Endometrium (tissue), 2 donors: ENCODE measurements around the gene TMEM271.

Experiments used
- FAIRE-seq: peaks from 2 replicates; lab custom pipeline; 2012; peaks lifted over from hg19 to GRCh38; lab: Jason Lieb, UNC
- donor health status: control.
- donor health status: control.

The TMEM271 gene

GRCh38 chr4:576245-576821, at the start of gene TMEM271:
Gene TMEM271 (minus strand): TSS chr4:576295. CDS start chr4:576062, 233 bp downstream.
- FAIRE-seq = no peak

GRCh38 chr4:625631-626161, 49.6 kb upstream of the TMEM271 start:
- FAIRE-seq = no peak

- FAIRE-seq = no peak
These were observed 48.9 kb upstream of the TMEM271 start, which contains the start of gene PDE6B for GRCh38 chr4:624705-625590. Gene PDE6B (plus strand): TSS chr4:625573. CDS start chr4:625627, 54 bp downstream.

- no peak for FAIRE-seq
These were observed 47.9 kb upstream of the TMEM271 start for GRCh38 chr4:623914-624566.

- no peak for FAIRE-seq
These were observed 47.2 kb upstream of the TMEM271 start for GRCh38 chr4:622996-623913.

- no peak for FAIRE-seq
These were observed 46.2 kb upstream of the TMEM271 start for GRCh38 chr4:622071-622995.

DNA sequence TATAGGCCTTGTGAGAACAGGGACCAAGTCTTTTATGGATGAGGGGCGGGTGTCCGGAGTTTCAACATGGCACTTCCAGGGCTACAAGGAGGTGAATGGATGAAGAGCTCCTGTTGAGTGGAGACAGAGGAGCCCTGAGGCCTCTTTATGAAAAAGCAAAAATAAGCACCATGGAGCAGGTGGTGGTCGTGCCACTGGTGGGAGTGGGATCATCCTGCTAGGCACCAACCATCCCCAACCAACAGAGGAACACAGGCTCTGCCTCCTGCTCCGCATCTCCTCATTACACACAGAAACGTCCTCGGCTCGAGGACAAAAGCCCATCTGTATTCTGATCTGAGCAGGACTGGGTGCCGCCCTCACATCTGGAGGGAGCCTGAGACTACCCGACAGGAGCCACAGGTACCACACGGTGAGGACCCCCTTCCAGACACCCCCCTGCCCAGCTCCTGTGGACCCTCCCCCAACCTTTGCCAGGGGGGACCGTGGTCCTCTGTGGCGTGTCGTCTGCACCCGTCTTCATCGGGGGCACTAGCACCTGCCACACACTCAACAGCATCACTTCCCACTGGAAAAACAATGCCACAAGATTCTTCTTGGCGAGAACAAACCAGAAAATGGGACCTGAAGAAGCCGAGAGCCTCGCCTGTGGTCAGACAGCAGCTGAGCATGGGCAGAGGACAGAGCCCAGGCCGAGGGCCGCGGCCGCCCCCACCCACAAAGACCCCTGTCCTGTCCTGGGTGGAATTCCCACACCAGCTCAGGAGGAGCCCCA, 45.4 kb upstream of the TMEM271 start:
- FAIRE-seq = no peak

- FAIRE-seq = no peak
These were observed 44.8 kb upstream of the TMEM271 start for GRCh38 chr4:620851-621261.

GRCh38 chr4:620201-620600, 44.1 kb upstream of the TMEM271 start:
- FAIRE-seq = no peak

DNA sequence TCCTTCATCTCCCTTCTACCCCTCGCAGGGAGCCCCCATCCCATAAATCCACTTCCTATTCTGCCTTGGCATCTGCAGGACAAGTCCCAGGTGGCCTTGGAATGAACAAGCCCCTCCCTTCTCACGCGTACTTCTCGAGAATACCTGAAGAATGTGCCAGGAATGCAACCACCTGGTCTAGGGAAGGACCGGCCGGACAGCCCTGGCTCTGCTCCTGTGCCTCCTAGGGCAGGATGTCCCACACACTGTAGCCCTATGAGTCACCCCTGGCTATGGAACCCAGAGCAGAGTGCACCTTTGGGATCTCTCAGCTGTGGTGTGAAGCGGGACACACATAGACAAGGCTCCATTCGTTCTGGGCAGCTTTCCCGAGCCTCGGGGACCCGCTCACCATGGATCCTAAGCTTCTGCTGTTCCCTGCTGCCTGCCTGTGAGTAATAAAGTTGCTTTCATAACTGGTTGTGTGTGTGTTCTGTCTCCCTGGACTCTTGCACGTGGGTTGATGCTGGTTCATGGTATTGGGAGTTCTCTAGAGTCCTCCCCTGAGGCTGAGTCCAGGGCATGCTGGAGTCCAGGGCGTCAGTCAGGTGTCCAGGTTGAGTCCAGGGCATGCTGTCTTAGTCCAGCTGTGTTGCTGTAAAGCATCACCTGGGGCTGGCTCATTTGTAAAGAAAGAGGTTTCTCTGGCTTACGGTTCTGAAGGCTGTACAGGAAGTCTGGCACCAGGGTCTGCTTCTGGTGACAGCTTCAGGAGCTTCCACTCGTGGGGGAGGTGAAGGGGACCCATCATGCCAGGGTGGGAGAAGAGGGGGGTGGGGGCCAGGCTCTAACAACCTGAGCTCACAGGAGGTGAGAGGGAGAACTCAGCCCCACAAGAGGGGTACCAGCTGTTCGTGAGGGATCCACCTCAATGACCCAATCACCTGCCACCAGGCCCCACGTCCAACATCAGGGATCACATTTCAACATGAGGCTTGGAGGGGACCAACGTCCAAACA, 41.8 kb upstream of the TMEM271 start:
- no peak for FAIRE-seq

DNA sequence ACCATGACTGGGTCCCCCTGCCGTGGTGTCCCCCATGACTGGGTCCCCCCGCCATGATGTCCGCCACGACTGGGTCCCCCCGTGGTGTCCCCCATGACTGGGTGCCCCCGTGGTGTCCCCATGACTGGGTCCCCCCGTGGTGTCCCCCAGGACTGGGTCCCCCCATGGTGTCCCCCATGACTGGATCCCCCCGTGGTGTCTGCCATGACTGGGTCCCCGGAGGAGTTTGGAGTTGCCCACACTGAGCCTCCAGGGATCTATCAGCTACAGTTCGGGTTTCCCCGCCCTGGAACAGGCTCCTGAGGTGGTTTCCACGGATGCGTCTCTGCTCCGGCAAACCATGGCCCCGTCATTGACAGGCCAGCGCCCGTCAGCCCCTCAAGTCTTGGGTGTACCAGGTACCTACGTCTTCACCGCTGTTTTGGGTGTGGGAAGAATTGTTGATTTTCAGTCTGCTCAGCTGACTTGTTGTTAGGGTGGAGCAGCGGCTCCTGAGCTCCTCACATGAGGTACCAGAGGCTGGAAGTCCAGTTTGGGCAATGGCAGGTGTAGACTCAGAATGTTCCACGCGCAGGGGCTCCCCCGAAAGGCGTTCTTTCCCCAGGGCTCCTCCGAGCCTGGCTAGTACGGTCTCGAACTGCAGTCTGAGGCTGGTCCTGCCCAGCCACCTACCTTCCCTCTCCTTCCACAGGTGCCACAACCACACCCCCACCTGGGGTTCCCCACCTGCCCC, 41.0 kb upstream of the TMEM271 start:
- no peak for FAIRE-seq

GRCh38 chr4:616091-616490, 40.0 kb upstream of the TMEM271 start:
- no peak for FAIRE-seq

GRCh38 chr4:613126-613525, 37.0 kb upstream of the TMEM271 start:
- no peak for FAIRE-seq

GRCh38 chr4:612749-613125, 36.6 kb upstream of the TMEM271 start:
- no peak for FAIRE-seq

- no peak for FAIRE-seq
These were observed 36.1 kb upstream of the TMEM271 start for GRCh38 chr4:612052-612748.

DNA sequence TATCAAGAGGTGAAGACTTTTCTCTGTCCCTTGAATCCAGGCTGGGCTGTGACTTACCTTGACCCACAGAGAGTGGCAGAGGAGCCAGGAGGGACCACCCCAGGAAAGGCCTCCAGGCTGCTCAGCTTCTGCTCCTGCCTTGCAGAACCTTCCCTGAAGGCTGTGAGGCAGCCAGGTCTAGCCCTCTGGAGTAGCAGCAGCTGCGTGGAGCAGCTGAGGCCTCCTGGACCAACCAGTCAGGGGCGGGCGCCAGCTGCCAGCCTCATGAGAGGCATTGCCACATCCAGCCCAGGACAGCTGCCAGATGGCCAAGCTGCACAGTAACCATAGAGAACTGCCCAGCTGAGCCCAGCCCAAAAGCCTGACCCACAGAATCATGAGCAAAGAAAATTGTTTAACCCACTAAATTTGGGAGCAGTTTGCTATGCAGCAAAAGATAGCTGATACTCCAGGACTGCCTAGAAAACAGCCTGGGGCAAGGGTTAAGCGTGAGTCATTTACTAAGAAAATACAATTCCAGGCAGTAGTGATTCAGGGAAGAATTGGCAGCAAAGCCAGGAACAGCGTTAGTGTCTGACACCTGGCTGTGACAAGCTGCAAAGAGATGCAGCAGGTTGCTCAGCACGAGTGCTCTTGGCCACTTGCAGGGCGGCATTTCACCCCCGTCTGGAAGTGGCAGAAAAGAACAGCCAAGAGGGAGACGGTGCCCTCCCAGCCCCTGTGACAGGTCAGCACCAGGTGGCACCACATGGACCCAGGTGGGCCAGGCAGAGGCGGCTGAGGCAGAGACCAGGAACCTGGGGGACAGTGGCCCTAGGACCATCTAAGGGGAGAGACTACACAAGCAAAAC, 34.5 kb upstream of the TMEM271 start:
- no peak for FAIRE-seq
